NCI-H1436 treated with DMSO at 0.1 percent for 48 hours (cell line): Measurements from ENCODE around the gene KLHL7.
"Not testable (repeated sequence)": the region's sequence is repeated elsewhere in the genome, so short reads cannot be mapped to it uniquely, and the experiment has no call there.

ENCODE experiments used
- DNase-seq: peaks from one replicate; lab custom pipeline; 2025; lab: John Stamatoyannopoulos, UW

Gene KLHL7

DNA sequence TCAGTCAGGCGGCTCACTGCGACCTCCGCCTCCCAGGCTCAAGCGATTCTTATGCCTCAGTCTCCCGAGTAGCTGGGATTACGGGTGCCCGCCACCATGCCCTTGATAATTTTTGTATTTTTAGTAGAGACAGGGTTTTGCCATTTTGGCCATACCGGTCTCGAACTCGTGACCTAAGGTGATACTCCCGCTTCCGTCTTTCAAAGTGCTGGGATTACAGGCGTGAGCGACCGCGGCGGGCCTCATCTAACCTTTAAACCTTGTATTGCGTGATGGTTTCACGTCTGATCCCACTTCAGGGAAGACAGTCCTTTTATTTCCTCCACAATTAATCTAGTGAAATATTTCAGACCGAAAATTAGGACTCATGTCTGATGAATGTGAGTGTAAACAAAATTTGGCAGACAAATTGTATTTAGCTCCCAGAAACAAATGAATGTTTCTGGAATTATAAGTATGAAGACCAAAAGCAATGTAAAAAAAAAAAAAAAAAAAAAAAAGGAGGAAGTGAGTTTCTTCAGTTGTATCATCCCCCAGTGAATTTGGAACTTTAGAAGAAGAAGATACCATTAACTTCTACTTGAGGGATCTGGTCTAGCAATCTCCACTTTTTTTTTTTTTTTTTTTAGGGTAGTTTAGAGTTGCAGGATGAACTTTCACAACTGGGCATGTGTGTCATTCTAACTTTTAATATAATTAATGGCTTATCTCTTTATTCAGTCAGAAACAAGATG is 77.9 kb downstream of the KLHL7 start:
- DNase-seq: no peak

DNA sequence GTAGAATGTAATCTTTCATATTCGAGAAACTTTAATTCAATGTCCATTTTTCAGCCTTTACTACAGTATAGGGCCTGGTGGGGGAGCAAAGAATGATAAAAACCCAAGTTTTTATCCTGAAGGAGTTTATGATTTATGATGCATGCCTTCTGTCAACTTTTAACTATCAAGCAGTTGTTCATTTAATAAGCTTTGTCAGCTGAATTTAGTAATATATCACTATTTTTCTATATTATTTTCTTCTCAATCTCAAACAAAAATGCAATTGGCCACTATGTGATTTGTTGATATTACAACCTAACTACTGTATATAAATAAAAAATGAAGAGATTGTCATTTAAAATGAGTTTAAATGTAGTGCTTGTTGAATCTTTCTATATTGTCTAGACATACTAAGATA is 78.7 kb downstream of the KLHL7 start:
- no peak for DNase-seq

DNA sequence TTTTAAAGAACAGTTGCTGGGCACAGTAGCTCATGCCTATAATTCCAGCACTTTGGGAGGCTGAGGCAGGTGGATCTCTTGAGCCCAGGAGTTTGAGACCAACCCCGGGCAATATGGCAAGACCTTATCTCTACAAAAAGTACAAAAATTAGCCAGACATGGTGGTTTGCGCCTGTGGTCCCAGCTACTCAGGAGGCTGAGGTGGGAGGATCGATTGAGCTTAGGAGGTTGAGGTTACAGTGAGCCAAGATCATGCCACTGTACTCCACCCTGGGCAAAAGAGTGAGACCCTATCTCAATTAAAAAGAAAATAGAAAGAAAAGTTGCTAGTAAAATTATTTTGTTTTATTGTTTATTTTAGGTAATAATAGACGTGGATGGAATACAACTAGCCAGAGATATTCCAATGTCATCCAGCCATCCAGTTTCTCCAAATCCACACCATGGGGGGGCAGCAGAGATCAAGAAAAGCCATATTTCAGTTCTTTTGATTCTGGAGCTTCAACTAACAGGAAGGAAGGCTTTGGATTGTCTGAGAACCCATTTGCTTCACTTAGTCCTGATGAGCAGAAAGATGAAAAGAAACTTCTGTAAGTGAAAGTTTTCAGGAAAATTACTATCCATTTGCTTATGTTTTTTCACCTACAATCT is 79.2 kb downstream of the KLHL7 start:
- no peak for DNase-seq

DNA sequence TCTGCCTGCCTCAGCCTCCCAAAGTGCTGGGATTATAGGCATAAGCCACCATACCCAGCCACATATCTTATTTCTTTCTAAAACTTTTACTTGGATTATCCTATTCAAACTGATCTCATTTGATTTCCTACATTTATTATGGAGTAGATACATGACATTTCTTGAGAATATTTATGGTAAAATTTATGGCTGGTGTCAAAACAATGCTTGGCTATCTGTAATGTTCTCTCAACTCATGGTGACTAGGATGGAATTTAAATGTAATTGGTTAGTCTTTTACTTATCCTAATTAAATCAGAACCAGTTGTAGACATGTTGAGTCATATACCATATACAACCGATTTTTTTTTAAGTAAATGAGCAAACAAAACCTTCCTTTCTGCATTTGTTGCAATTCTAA is 80.4 kb downstream of the KLHL7 start:
- no peak for DNase-seq

DNA sequence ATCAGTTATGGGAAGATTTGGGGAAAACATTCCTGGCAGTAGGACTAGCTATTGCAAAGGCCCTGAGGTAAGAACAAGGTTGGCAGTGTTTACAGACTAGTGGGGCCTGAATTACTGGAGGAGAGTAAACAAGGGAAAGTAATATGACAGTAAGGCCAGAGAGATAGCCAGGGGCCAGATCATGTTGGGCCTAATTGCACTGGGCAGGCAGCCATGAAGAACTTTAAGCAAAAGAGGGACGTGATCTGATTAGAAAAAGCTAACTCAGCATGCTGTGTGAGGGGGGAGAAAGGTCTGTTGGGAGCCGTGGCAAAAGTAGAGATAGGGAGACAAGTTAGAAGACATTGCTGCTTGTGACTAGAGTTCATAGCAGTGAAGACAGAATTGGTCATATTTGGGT is 85.4 kb downstream of the KLHL7 start:
- DNase-seq: no peak

DNA sequence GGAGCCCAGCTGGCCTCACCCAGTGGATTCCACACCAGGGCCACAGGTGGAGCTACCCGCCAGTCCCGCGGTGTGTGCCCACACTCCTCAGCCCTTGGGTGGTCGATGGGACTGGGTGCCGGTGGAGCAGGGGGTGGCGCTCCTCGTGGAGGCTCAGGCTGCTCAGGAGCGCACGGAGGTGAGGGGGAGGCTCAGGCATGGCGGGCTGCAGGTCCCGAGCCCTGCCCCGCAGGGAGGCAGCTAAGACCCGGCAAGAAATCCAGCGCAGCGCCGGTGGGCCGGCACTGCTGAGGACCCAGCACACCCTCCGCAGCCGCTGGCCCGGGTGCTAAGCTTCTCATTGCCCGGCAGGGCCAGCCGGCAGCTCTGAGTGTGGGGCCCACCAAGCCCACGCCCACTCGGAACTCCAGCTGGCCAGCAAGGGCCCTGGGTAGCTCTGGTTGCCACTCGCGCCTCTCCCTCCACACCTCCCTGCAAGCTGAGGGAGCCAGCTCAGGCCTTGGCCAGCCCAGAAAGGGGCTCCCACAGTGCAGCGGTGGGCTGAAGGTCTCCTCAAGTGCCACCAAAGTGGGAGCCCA is 88.2 kb downstream of the KLHL7 start:
- DNase-seq: not testable (repeated sequence)

DNA sequence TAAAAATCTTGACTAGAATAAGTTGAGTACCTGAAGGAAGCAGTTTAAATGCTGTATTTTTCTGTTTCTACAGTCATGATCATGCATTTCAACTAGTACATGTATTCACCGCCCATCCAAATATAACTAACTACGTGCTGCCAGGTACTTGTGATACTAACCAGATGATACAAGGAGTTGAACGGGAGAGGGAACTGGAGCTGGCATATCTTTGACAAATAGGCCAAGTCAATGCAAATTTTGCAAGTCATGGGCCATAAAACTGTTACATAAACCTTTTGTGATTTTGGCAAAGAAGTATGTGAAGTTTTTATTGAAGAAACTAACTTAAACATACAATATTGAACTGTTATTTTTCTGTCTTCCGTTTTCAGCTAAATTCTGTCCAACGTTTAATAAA is 90.7 kb downstream of the KLHL7 start:
- no peak for DNase-seq

DNA sequence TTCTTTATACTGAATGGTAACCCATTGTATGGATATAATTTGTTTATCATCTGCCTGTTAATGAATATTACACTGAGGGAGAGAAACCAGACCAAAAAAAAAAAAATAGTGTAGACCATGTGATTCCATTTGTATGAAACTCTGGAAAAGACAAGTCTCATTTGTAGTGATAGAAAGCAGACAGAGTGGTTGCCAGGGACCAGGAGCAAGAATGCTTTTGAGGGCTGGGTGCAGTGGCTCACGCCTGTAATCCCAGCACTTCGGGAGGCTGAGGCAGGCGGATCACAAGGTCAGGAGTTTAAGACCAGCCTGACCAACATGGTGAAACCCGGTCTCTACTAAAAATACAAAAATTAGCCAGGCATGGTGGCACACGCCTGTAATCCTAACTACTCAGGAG is 92.2 kb downstream of the KLHL7 start:
- not testable (repeated sequence) for DNase-seq

DNA sequence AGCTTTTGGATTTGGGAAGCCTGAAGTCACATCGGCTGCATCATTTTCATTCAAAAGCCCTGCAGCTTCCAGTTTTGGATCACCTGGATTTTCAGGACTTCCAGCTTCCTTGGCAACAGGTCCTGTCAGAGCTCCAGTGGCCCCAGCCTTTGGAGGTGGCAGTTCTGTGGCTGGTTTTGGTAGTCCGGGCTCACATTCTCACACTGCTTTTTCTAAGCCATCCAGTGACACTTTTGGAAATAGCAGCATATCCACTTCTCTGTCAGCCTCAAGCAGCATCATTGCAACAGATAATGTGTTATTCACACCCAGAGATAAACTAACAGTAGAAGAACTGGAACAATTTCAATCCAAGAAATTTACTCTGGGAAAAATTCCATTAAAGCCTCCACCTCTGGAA is 94.7 kb downstream of the KLHL7 start:
- DNase-seq: no peak

DNA sequence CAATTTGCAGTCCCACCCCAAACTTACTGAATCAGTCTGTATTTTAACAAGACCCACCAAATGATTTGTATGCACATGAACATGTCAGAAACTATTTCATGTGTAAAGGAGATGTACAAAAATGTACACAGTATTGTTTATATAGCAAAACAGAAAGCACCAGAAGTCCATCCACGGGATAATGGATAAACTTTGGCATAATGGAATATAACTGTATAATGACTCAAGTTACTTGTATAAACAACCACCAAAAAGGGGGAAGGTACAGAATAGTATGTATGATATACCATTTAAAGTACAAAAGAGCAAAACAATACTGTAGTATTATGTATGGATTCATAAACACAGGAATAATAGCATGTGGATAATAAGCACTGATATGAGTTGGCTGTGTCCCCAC is 98.7 kb downstream of the KLHL7 start:
- DNase-seq: no peak

DNA sequence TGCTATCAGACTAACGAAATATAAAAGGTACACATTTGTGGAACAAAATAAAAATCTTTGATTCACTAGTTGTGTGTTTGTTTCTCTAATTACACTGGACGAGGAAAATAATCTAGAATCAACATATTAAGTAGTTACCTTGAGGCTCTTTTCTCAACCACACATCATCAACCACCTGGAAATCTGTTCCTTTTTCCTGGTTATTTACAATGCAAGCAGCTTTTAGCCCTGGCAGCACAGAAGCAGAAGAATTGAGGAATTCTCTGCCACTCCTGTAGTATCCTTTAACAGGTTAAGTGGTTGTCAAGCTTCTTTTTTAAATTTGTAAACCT is 100.0 kb downstream of the KLHL7 start:
- DNase-seq: no peak

DNA sequence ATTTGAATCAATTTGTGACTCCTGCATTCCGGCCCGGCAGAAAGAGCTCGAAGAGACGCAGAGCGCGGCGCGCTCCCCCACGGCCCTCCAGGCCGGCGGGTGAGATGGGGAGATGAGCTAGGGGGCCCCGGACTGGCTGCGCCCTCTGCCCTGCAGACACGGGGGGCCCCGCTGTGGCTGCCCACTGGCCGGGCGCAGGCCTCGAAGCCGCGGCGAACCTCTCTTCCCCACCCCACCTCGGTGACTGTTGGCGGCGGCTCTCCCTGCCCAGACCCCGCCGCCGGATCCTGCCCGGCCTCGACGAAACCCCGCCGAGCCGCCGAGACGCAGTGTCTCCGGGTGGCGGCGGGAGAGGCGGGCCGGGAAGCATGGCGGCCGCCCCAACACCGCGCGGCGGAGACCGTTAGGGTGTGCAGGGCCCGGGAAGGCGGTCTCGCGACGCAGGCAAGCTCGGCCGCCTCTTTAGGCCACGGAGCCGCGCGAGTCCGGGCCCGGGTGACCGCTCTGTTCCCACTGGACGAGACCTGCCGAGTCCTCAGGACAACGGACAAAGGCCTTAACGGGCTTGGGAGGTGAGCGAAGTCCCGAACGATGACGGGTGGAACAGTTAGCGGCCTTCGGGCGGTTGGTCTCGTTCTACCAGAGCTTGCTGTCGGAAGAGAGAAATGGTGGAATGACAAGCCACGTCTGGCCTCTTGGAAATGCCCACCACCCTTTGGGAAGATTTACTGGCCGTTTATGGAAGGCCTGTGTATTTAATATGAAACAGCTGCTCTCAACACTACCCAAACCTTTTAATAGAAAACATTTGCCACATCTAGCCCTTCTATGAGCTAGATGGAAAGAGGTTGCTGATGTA is 100.6 kb downstream of the KLHL7 start:
- no peak for DNase-seq

DNA sequence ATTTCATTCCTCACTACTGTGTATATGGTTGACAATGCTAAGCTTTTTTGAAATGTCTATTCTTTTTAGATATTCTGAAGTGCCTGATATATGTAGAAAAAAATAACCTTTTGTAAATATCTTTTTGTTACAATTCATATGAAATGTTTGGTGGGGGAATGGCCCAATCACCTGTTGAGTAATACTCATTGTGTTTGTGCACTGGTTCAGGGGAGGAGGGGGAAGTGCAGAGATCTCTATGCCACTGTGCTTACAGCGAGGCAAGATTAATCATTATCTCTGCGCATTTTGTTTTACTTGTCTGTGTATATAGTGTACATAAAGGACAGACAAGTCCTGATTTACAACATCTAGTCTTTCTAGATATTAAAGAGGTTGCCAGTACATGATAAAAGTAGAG is 101.4 kb downstream of the KLHL7 start:
- DNase-seq: no peak

DNA sequence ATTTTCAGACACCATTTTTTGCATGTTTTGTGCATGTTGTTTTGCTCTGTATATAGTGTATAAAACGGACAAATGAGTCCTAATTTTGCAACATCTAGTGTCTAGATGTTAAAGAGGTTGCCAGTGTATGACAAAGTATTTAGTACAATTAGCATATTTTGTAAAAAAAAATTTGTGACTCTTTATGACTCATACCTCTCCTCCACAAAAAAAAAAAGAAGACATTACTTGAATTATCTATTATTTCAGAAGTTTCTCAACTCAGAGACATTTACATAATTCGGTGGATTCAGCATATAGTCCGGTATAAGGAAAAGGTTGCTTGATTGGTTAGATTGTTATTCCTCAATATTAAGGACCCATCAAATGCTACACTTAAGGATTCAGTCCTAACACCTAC is 102.3 kb downstream of the KLHL7 start:
- no peak for DNase-seq

DNA sequence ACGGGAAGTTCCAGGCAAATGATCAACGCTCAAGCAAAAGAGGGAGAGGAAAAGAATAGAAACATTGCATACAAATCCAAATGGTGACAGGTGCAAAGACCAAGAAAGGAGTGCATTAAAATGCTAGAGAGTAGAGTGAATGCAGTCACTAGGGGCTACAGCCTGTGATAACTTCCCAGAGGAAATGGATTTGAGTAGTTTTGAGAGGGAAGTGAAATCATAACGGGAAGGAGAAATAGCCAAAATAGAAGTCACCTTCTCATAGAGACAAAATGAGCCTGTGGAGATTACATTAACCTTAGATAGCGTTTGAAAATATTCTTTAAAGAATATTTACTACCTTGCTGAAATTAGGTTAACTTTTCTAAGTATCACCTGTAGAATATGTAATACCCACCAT is 102.7 kb downstream of the KLHL7 start:
- DNase-seq: no peak

DNA sequence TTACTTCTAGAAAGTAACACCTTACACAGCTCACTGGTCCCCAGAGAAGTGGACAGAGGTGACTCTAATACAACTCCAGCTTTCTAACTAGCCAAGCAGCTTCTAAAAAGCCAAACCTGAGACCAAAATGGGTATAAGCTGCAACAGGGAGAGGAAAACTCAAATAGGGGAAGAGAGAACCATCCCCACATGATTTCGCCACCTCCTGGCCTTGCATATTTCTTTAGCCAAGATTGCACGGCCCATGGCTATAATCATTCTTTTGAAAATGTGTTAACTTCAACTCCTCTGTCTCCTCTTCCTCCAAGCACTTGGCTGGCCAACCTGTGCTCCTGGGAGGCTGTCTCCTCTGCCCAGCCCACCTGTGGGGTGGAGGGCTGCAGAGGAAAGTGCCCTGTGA is 104.9 kb downstream of the KLHL7 start:
- no peak for DNase-seq

DNA sequence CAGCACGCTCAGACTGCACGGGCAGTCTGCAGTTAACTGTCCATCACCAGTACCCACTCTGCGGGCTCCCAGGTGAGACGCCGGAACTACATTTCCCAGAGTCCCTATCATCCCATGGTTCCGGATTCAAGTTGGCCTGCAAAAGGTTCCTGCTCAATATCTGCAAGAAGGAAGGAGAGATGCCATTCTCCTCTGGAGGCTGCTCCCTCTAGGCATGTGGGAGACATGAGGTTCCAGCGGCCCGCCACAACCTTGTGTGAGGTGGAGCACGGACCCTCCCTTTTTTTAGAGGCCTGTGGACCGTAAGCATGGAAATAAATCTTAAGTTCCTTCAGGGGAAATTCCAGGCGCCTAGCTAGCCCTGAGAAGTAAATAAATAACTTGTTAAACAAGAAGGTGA is 106.0 kb downstream of the KLHL7 start:
- DNase-seq: no peak

DNA sequence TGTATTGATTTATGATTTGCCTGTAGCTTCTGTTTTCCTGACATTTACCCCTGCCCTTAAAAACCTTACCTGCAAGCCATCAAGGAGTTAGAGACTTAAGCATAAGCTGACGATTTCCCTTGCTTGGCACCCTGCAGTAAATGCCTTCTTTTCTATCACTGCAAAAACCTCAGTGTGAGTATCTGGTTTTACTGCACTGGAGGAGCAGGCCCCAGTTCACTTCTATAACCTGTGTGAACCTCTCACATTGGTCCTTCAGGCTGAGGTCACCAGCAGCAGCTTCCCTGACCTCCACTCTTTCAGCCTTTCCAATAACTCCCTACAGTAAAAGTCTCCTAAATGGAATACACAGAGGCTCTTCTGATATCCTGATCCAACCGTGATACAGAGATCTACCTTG is 106.8 kb downstream of the KLHL7 start:
- no peak for DNase-seq

DNA sequence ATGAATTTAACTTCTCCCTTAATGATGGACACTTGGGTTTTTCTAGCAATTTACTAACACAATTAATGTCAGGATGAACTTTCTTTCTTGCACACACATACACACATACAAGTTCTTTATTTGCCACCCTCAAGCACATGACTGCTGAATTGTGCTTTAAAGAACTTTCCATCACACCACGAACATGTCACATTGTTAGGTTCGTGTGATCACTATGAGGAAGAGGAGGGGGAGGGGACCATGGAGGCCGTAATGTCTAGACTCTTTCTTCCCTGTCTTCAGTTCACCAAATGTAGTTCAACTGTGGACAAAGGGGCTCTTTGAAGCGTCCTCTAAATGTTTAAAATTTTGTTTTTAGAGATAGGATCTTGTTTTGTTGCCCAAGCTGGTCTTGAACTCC is 107.3 kb downstream of the KLHL7 start:
- no peak for DNase-seq

DNA sequence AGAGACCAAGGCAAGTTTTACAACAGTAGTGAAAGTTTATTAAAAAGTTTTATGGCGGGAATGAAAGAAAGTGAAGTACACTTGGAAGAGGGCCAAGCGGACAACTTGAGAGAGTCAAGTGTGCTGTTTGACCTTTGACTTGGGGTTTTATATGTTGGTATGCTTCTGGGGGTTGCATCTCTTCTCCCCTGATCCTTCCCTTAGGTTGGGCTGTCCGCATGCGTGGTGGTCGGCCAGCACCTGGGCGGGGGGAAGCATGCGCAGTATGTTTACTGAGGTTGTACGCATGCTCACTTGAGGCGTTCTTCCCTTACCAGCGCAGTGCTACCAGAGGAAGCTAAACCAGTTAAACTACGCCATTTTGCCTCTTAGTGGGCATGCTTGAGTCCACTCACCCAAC is 108.2 kb downstream of the KLHL7 start:
- no peak for DNase-seq

DNA sequence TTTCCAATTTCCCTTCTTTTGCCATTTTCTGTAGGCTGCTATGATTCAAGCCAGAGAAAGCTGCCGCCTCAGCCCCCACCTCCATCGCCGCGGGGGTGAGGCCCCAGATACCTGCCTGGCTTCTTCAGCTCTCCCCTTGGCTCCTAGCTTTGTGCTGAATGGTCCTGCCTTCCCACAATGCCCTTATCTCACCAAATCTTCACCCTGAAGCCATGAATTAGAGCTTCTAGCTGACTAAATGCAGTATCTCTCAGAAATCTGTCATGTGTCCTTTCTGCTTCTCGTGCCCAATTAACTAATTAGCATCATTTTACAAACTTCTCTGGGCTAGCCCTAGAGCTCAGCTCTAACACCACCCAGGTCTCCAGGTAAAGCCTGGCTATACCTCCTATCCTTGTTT is 108.8 kb downstream of the KLHL7 start:
- DNase-seq: no peak

DNA sequence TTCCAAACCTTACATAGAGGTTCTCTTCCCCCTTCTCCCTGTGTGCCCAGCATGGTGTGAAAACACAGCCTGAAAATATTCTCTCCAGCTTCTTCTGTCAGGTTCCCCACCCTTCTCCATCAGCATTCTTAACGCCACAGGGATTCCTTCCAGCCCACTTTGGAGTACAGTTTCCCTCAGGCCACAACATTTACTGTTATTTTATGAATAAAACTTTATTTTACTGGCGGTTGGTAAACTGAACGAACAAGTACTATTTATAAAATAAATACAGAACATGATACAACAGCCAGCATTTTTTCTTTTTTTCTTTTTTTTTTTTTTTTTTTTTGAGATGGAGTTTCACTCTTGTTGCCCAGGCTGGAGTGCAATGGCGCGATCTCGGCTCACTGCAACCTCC is 109.4 kb downstream of the KLHL7 start:
- no peak for DNase-seq

DNA sequence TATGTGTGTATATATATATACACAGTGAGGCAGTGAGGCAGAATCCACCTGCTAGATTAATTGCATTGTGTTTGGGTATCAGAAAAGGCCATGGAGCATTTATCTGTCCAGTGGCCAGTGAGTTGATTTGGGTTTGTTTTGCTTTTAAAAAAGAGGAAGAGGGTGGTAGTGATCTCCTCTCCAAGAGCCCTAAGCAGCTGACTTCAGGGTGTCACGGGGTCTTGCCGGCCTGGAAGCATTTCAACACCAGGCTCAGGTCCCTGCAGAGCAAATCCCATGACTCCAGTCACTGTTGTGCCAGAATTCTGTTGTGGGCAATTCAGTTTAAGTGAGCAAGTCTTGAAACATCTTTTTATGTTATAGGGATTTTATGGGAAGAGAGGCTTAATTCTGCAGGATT is 110.4 kb downstream of the KLHL7 start:
- no peak for DNase-seq
